ENCODE data around the gene C1orf116.

Gene C1orf116

DNA sequence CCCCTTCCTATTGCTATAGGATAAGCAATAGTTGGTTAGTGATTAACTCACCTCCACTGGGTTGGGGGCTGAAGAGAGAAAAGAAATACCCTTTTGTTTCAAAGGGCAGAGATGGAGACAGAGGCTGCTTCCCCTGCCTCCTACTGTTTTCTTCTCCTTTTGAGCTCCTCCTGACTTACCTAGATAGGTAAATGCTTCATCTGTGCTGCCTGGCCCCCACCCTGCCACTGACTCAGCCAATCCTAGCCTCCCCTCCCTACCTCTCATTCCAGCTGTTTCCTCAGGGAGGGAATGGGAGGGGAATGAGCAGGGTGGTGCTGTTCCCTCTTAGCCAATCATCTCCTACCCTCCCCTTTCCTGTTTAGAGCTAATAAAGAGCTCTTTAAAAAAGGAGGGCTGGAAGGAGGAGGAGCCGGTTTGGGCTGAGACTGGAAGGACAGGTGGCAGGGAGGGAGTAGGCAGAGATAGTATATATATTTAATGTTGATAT is at the start of gene C1orf116:
C1orf116 (minus strand) TSS at position 229 of the 490 bp plus-strand sequence. CDS start 5,158 bp downstream, outside the sequence.
- Mint-ChIP-seq H3K27me3 (peaks cover 22% of the 10 kb centered on the region), H3K36me3 (ENCODE audit: low read depth) (no peaks in the 10 kb centered on the region), H3K9me3 (no peaks in the 10 kb centered on the region), H3K27ac (no peak within 1 kb of the TSS), H3K4me3 (no peak within 1 kb of the TSS), H3K4me1 (ENCODE audit: low read depth) (peaks cover 11% of the 10 kb centered on the region)
- intact Hi-C loops (cut with micrococcal nuclease) = no loop called here

- intact Hi-C loops (cut with micrococcal nuclease) = no loop called here
These were observed 49.2 kb upstream of the C1orf116 start for GRCh38 chr1:207081806-207082205.

DNA sequence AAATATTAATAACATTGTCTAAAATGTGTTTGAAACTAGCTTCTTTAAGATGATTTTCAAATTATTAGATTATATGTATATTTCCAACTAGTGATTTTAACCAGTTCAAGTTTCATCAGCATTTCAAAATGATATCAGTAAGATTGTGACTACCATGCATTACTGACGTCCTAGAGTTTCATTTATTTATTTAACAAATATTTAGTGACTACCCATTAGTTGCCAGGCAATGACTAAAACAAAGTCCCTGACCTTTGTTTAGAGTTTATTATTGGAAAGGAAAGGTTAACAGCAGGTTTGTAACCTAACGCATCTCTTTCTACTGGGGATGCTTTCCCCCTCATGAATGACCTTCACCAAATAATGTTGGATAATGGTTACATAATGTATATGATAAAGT is 48.5 kb upstream of the C1orf116 start:
- H3K36me3 Mint-ChIP-seq (ENCODE audit: low read depth) = peaks cover 14% of the 10 kb centered on the region
- intact Hi-C loops (cut with micrococcal nuclease) = no loop called here
- H3K27me3 Mint-ChIP-seq = peaks cover 10% of the 10 kb centered on the region
- no peaks in the 10 kb centered on the region for H3K9me3 Mint-ChIP-seq
- no peak overlapping the region for H3K27ac Mint-ChIP-seq
- H3K4me1 Mint-ChIP-seq (ENCODE audit: low read depth) = peaks cover 16% of the 10 kb centered on the region
- H3K4me3 Mint-ChIP-seq = no peak overlapping the region

More at GRCh38 chr1:207081806-207082205, 49.2 kb upstream of the C1orf116 start:
- peaks cover 10% of the 10 kb centered on the region for H3K27me3 Mint-ChIP-seq
- H3K4me1 Mint-ChIP-seq (ENCODE audit: low read depth) = peaks cover 16% of the 10 kb centered on the region
- peaks cover 14% of the 10 kb centered on the region for H3K36me3 Mint-ChIP-seq (ENCODE audit: low read depth)
- no peak overlapping the region for H3K27ac Mint-ChIP-seq
- no peaks in the 10 kb centered on the region for H3K9me3 Mint-ChIP-seq
- H3K4me3 Mint-ChIP-seq = no peak overlapping the region

DNA sequence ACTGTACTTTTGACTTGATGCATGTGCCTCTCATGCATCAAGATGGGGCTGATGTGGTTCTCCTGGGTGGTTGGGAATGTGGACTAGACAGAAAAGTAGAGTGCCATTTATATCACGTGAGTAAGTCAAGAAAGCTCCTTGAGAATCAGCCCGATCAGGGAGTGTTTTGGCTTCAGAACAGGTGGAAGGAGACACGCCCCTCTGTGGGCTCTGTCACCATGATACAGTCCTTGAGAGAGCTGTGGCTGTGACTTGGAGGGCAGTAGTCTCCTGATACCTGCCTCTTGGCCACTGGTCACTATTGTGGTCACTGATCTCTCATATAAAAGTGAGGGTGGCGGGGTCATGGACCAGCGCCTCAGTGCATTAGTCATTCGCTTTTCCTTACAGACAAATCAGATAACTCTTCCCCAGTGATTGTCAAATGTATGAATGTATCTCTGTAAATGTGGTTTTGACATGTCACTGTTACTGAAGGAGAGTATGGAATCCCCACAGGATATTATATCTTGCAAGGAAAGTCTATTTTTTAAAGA is 47.2 kb upstream of the C1orf116 start:
- Mint-ChIP-seq H3K27ac (no peak overlapping the region), H3K4me1 (ENCODE audit: low read depth) (peaks cover 9% of the 10 kb centered on the region), H3K4me3 (no peak overlapping the region), H3K9me3 (no peaks in the 10 kb centered on the region), H3K27me3 (peaks cover 9% of the 10 kb centered on the region), H3K36me3 (ENCODE audit: low read depth) (peaks cover 24% of the 10 kb centered on the region)
- intact Hi-C loops (cut with micrococcal nuclease) = loop anchor here (10.0 kb wide), 1 partner anchor 145 kb away; no protein-coding TSS in a partner anchor

- intact Hi-C loops (cut with micrococcal nuclease) = loop anchor here (10.0 kb wide), 1 partner anchor 144 kb away; no protein-coding TSS in a partner anchor
- Mint-ChIP-seq H3K27ac (no peak overlapping the region), H3K4me3 (no peak overlapping the region), H3K27me3 (peaks cover 9% of the 10 kb centered on the region), H3K36me3 (ENCODE audit: low read depth) (peaks cover 28% of the 10 kb centered on the region), H3K9me3 (no peaks in the 10 kb centered on the region), H3K4me1 (ENCODE audit: low read depth) (peaks cover 5% of the 10 kb centered on the region)
These were observed 46.1 kb upstream of the C1orf116 start for GRCh38 chr1:207078578-207079132.

DNA sequence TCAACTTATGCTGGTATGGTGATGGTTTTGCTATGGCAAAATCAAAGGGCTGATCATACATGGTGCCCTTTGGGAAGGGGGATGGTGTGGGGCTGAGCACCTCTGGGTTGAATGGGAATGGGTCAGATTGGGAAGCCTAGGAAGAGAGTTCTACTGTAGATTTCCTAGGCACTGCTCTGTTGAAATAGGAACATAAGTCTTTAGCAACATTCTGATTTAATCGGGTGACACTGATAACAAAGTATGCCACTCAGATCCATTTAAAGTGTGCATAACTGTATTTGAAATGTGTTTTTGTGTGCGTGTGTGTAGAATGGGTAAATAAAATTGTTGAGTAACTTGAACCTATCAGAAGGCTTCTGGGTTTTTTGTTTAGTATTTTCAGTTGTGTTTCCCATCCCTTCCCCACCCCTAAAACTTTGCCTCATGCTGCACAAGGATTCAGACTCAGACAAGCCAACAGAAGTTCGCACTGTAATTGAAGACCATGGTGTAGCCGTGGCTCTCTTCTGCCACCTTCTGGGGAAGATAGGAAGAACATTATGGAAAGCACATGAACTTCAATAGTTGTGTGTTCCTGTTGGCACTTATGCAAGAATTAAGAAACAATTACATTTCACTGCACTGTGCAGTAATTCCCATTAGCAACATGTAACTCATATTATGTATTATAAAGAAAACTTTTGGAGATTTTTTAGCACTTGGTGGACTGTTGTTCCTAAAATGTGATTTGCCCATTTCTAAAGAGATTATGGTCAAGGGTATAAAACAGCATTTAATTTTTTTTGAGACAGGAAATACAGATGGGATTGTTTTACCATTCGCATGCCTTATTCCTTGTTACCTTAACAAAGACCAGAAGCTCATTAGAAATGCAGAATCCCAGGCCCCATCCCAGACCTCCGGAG is 45.2 kb upstream of the C1orf116 start:
- Mint-ChIP-seq H3K27ac (no peak overlapping the region), H3K4me1 (ENCODE audit: low read depth) (peaks cover 5% of the 10 kb centered on the region), H3K27me3 (peaks cover 5% of the 10 kb centered on the region), H3K9me3 (no peaks in the 10 kb centered on the region), H3K36me3 (ENCODE audit: low read depth) (peaks cover 37% of the 10 kb centered on the region), H3K4me3 (no peak overlapping the region)
- intact Hi-C loops (cut with micrococcal nuclease) = loop anchor here (2.0 to 10.0 kb wide), 2 partner anchors 71 to 143 kb away; no protein-coding TSS in a partner anchor

- no peak overlapping the region for H3K27ac Mint-ChIP-seq
- H3K36me3 Mint-ChIP-seq (ENCODE audit: low read depth) = peaks cover 44% of the 10 kb centered on the region
- peaks cover under 1% of the 10 kb centered on the region for H3K27me3 Mint-ChIP-seq
- peaks cover 5% of the 10 kb centered on the region for H3K4me1 Mint-ChIP-seq (ENCODE audit: low read depth)
- intact Hi-C loops (cut with micrococcal nuclease) = loop anchor here (2.0 to 10.0 kb wide), 2 partner anchors 70 to 142 kb away; no protein-coding TSS in a partner anchor
- H3K4me3 Mint-ChIP-seq = no peak overlapping the region
- H3K9me3 Mint-ChIP-seq = no peaks in the 10 kb centered on the region
These were observed 44.5 kb upstream of the C1orf116 start for GRCh38 chr1:207077012-207077411.

DNA sequence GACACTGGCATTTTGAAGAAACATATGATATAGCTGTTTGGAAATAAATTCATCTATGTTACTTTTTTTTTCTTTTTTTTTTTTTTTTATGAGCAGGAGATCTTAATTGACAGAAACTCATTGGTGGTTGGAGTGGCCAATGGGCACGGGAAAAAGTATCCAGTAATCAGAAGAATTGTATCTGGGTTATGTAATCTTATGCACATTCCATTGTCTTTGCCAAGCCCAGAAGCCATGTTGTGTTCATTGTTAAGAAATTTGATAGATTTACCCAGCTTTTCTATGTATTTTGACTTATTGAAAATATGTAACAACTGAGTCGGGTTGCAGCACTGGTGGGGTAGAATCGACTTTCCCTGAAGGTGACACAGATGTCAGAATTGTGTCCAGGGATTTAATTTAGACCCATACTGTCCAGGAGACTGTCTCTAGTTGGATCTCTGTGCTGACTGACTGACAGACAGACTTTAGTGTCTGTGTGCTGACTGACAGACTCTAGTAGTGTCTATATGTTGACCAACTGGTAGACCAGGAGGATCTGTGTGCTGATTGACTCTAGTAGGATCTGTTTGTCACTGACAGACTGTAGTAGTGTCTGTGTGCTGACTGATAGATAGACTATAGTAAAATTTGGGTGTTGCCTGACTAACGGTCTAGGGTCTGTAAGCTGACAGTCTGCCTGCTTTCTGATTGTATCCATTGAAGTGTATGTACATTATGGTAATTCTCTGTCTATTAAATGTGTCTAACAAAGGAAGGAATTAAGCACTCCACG is 43.8 kb upstream of the C1orf116 start:
- Mint-ChIP-seq H3K27me3 (no peaks in the 10 kb centered on the region), H3K4me3 (no peak overlapping the region), H3K36me3 (ENCODE audit: low read depth) (peaks cover 50% of the 10 kb centered on the region), H3K27ac (no peak overlapping the region), H3K9me3 (no peaks in the 10 kb centered on the region), H3K4me1 (ENCODE audit: low read depth) (peaks cover 2% of the 10 kb centered on the region)
- intact Hi-C loops (cut with micrococcal nuclease) = loop anchor here (2.0 to 10.0 kb wide), 2 partner anchors 70 to 142 kb away; no protein-coding TSS in a partner anchor

DNA sequence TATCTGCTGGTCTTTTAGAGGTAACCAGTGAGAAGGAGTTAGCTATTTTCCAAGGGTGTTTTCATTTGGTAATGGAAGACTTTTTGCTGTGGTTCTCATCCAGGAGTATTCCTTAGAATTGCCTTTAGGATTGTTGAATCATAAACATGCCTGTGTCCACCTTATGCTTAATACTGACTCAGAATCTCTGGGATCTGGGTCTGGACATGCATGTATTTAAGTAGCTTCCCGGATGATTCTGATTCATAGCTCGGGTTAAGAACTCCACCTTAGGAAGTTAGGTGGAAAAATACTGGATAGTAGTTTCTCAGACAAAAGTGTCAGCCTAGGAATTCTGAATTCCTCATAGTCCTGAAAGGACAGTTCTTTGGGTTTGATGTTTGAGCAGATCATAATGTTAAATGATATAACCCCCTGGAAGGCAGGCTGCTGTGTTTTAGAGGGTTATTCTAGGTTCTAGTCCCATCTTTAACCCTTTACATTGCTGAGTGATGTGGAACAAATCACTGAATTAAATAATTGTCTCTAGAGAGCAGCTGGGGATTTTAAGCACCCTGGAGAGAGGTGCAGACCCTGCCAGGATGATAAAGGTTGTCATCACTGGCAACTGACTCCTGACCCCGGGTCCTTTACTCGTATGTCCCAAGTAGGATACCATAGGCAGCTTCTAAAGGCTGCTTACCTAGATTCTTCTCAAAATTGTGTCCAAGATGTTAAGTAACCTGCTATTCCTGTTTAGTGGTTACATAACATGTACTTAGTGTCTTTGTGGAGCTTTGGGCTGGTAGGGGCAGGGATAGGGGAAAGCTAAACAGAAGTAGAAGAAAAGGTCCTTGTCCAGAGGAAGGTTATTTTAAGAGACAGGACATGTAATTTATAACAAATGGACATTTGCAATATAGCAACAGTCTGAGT is 41.6 kb upstream of the C1orf116 start:
- Mint-ChIP-seq H3K27ac (no peak overlapping the region), H3K4me1 (ENCODE audit: low read depth) (peaks cover 12% of the 10 kb centered on the region), H3K4me3 (no peak overlapping the region), H3K27me3 (no peaks in the 10 kb centered on the region), H3K36me3 (ENCODE audit: low read depth) (peaks cover 64% of the 10 kb centered on the region), H3K9me3 (no peaks in the 10 kb centered on the region)
- intact Hi-C loops (cut with micrococcal nuclease) = loop anchor here (10.0 kb wide), 1 partner anchor 139 kb away; no protein-coding TSS in a partner anchor

DNA sequence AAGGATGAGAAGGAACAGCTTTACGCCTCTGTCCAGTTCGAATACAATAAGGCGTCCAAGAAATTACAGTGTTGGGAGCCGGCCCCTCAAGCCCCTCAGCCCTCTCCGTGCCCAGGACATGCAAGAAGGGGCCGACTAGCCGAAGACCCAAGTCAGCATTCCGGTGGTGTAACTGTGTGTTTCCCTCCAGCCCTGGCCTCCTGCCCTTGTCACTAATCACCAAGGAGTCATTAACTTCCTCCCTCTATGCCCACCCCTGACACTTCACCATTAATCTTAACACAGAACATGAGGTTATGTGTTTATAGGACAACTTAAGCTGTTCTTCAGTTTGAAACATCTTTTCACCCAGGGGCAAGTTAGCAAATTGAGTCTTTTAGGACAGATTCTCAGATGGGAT is 39.7 kb upstream of the C1orf116 start:
- H3K9me3 Mint-ChIP-seq = no peaks in the 10 kb centered on the region
- H3K36me3 Mint-ChIP-seq (ENCODE audit: low read depth) = peaks cover 76% of the 10 kb centered on the region
- intact Hi-C loops (cut with micrococcal nuclease) = loop anchor here (10.0 kb wide), 1 partner anchor 137 kb away; no protein-coding TSS in a partner anchor
- no peak overlapping the region for H3K4me3 Mint-ChIP-seq
- no peaks in the 10 kb centered on the region for H3K27me3 Mint-ChIP-seq
- peaks cover 18% of the 10 kb centered on the region for H3K4me1 Mint-ChIP-seq (ENCODE audit: low read depth)
- no peak overlapping the region for H3K27ac Mint-ChIP-seq

- Mint-ChIP-seq H3K4me1 (ENCODE audit: low read depth) (peaks cover 18% of the 10 kb centered on the region), H3K27me3 (no peaks in the 10 kb centered on the region), H3K4me3 (no peak overlapping the region), H3K36me3 (ENCODE audit: low read depth) (peaks cover 84% of the 10 kb centered on the region), H3K9me3 (no peaks in the 10 kb centered on the region), H3K27ac (no peak overlapping the region)
- intact Hi-C loops (cut with micrococcal nuclease) = loop anchor here (10.0 kb wide), 1 partner anchor 137 kb away; no protein-coding TSS in a partner anchor
These were observed 38.9 kb upstream of the C1orf116 start for GRCh38 chr1:207071426-207071825.

- intact Hi-C loops (cut with micrococcal nuclease) = loop anchor here (10.0 kb wide), 1 partner anchor 136 kb away; no protein-coding TSS in a partner anchor
- Mint-ChIP-seq H3K4me3 (no peak overlapping the region), H3K27ac (no peak overlapping the region), H3K36me3 (ENCODE audit: low read depth) (peaks cover 86% of the 10 kb centered on the region), H3K27me3 (no peaks in the 10 kb centered on the region), H3K4me1 (ENCODE audit: low read depth) (peaks cover 18% of the 10 kb centered on the region), H3K9me3 (no peaks in the 10 kb centered on the region)
These were observed 38.3 kb upstream of the C1orf116 start for GRCh38 chr1:207070811-207071210.

Data from dendritic cell treated with granulocyte-macrophage colony-stimulating factor and Interleukin-4, amounts not matched to agents 40 ng/mL and 50 ng/mL, for 4 days (primary cell).